ENCODE data around the gene IL4R. TPM values are rescaled to one million over a fixed set of nuclear protein-coding genes. Genes with fewer than 3 reads are reported as not detected.

IL4R gene
- total RNA-seq, 4 donors from 2014 or later, result 32.2 to 104 (median 71.9) TPM

DNA sequence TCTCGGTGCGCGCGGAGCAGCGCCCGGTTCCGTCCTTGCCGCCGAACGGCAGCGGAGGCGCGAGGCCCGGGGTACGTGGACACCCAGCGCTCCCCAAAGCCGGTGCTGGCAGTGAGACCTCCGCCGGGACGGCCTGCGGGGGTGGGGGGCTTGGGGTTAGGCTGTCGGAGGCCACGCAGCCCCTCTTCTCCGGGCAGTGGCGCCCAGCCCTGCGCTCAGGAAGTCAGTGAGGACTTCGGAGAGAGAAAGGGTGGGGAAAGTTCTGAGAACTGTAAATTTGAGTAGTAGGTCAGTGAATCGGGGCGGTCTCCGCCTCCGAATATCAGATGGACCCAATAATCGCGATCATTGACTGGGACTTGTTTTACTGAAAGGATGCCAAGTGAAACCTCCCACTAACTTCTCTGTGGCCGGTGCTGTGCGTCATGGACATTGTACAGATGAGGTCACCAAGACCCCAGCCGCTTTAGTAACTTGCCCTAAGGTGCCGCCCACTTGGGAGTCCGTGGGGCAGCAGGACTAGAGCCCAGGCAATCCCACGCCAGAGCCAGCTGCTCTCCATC is 468 bp downstream of the IL4R start:
- Histone ChIP-seq H3K27ac (peak overlapping the region; percentile 94 to 98 (median 96)), H3K4me1 (peaks cover 0 to 46% (median 7%) of the 10 kb centered on the region in 4 donors), H3K36me3 (no peaks in the 10 kb centered on the region), H3K27me3 (no peaks in the 10 kb centered on the region), H3K9me3 (no peaks in the 10 kb centered on the region), H3K4me3 (peak overlapping the region; percentile 69 to 99 (median 92))
- TF ChIP-seq POLR2A (IDR thresholded peaks at IDR 0.05), result peak; percentile 32 to 60
- TF ChIP-seq, protein P1, sequence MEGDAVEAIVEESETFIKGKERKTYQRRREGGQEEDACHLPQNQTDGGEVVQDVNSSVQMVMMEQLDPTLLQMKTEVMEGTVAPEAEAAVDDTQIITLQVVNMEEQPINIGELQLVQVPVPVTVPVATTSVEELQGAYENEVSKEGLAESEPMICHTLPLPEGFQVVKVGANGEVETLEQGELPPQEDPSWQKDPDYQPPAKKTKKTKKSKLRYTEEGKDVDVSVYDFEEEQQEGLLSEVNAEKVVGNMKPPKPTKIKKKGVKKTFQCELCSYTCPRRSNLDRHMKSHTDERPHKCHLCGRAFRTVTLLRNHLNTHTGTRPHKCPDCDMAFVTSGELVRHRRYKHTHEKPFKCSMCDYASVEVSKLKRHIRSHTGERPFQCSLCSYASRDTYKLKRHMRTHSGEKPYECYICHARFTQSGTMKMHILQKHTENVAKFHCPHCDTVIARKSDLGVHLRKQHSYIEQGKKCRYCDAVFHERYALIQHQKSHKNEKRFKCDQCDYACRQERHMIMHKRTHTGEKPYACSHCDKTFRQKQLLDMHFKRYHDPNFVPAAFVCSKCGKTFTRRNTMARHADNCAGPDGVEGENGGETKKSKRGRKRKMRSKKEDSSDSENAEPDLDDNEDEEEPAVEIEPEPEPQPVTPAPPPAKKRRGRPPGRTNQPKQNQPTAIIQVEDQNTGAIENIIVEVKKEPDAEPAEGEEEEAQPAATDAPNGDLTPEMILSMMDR (IDR thresholded peaks at IDR 0.05), result no peak
- DNase-seq, result peak; percentile 49 to 83 (median 67)

DNA sequence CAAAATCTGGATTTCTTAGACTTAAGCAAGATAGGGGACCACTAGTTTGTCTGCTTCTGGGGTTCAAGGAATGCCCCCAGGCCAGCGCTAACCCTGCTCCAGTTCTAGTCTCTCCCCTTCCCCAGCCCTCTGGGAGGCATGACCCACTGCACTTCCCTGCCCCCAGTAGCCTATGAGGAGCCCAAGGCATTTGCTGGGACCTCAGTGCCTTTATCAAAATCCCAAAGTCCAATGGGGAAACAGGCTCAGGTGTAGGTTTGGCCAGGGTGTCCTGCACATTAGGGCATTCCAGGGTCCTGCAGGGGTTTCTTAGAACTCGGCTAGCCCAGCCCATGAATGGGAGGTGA is 1.2 kb downstream of the IL4R start:
- H3K9me3 ChIP-seq, result no peaks in the 10 kb centered on the region
- peaks cover 0 to 53% (median 9%) of the 10 kb centered on the region in 4 donors for H3K4me1 ChIP-seq
- H3K36me3 ChIP-seq, result no peaks in the 10 kb centered on the region
- peak overlapping the region; percentile 82 to 97 (median 94) for H3K27ac ChIP-seq
- TF ChIP-seq POLR2A (IDR thresholded peaks at IDR 0.05), result no peak
- TF ChIP-seq, protein P1 (IDR thresholded peaks at IDR 0.05), result no peak
- DNase-seq, result no peak
- no peaks in the 10 kb centered on the region for H3K27me3 ChIP-seq
- peak overlapping the region; percentile 69 to 99 (median 92) for H3K4me3 ChIP-seq

DNA sequence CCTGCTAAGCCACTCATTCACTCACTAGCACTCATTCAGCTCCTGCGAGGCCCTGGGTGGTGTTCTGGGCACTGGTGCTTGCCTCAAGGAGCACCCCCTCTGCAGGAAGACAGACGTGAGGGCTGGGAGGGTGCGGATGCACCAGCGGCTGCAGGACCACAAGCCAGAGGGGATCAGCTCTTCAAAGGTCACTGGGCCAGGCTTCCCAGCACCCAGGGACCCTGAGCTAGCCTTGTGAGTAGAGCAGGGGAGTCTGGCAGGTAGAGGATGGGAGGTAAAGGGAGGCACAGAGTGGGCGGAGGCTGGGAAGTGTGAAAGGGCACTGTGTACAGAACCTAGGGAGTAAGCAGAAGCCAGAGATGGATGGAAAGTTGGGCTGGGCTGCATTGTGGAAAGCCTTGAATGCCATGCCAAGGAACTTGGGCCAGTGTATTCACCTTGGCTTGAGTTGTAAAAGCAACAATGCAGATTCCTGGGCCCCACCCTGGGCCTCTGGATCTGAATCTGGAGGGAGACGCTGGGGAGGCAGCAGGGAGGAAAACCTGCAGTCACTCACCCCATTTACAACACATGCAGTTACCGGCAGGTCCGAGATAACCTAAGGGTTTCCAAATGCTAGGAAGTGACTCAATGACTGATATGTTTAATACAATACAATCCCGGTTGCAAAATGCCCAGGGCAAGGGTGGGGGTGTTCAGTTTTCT is 1.7 kb downstream of the IL4R start:
- H3K4me1 ChIP-seq, result peaks cover 0 to 56% (median 9%) of the 10 kb centered on the region in 4 donors
- no peaks in the 10 kb centered on the region for H3K27me3 ChIP-seq
- H3K4me3 ChIP-seq, result peak overlapping the region; percentile 69 to 99 (median 92)
- no peaks in the 10 kb centered on the region for H3K36me3 ChIP-seq
- peak overlapping the region; percentile 82 to 97 (median 94) for H3K27ac ChIP-seq
- H3K9me3 ChIP-seq, result no peaks in the 10 kb centered on the region
- DNase-seq, result peak; percentile 52 to 75 (median 59)
- TF ChIP-seq, protein P1 (IDR thresholded peaks at IDR 0.05), result no peak
- TF ChIP-seq POLR2A (IDR thresholded peaks at IDR 0.05), result peak in 1 of 2 donors; percentile 24

DNA sequence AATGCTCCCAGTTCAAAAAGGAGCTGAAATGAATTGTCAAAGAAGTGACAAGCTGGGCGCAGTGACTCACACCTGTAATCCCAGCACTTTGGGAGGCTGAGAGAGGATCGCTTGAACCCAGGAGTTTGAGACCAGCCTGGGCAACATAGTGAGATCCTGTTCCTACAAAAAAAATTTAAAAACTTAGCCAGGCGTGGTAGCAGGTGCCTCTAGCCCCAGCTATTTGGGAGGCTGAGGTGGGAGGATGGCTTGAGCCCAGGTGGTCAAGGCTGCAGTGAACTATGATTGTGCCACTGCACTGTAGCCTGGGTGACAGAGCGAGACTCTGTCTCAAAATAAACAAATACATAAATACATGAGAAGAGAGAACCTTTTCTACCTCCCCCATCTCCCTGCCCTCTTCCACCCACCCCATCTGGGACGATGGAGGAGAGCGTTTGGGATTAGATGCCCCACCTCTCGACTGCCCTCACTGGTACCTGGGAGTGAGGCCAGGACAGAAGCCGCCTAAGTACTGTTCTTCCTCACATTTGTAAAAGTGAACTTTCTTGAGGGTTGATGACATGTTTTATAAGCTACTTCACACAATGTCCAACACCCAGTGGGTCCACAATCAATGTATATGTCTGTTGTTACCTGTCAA is 2.4 kb downstream of the IL4R start:
- TF ChIP-seq, protein P1 (IDR thresholded peaks at IDR 0.05), result no peak
- peak in 1 of 3 donors; percentile 40 for DNase-seq
- Histone ChIP-seq H3K27ac (peak overlapping the region; percentile 82 to 97 (median 94)), H3K36me3 (no peaks in the 10 kb centered on the region), H3K4me3 (peak overlapping the region in 3 of 4 donors; percentile 90 to 99 (median 94)), H3K9me3 (no peaks in the 10 kb centered on the region), H3K4me1 (peaks cover 0 to 60% (median 9%) of the 10 kb centered on the region in 4 donors), H3K27me3 (no peaks in the 10 kb centered on the region)

DNA sequence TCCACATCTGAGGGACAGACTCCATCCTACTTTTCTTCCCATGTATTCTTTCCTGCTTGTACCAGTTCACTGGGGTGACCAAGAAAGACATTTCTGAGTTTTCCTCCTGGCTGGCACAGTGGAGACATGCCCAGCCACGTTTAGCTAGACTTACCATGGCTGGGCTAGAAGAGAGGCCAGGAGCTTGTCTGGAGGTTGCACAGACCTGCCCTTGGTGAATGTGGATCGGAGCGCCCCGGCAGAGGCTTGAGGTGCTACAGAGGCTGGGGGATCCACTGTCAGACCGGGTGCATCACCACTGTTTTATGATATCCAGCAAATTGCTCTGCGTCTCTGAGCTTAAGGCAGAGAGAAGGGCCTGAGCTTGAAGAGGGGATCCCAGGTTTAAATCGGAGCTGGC is 3.5 kb downstream of the IL4R start:
- Histone ChIP-seq H3K27ac (peak overlapping the region; percentile 17 to 97 (median 82)), H3K9me3 (no peaks in the 10 kb centered on the region), H3K27me3 (no peaks in the 10 kb centered on the region), H3K4me3 (no peak overlapping the region), H3K36me3 (no peaks in the 10 kb centered on the region), H3K4me1 (peaks cover 0 to 71% (median 9%) of the 10 kb centered on the region in 4 donors)
- DNase-seq, result peak in 1 of 3 donors; percentile 43
- no peak for TF ChIP-seq POLR2A (IDR thresholded peaks at IDR 0.05)
- TF ChIP-seq, protein P1 (IDR thresholded peaks at IDR 0.05), result no peak

Measured in Peyer's patch (tissue), 4 donors.